HepG2 (cell line): ENCODE results near the gene PA2G4. TPM values are rescaled to one million over a fixed set of nuclear protein-coding genes. Genes with fewer than 3 reads are reported as not detected.

Source experiments
- ATAC-seq: fragments of 200-7000 bp; cut with Tn5 transposase; 3 replicates; pipeline ENCODE4 v1.9.1; 2020; ENCODE audit warnings: mild to moderate bottlenecking, moderate library complexity
- BruUV-seq: library from RNA; stranded (reverse); fragments of 400-500 nt; replicated peaks from 2 replicates; lab custom pipeline; 2021; lab: Mats Ljungman, UMichigan
- CTCF ChIA-PET: fragments of 300-600 bp; formaldehyde crosslinking; extraction: SDS; loops from one replicate; lab custom pipeline; 2021; ENCODE audit warnings: low total read pairs, inconsistent platforms, low intra/inter-chr PET ratio; lab: Yijun Ruan, JAX
- POLR2A ChIA-PET: fragments of 350-600 bp; sonication (Branson Sonifier 250); formaldehyde crosslinking; loops from one replicate; lab custom pipeline; 2020; ENCODE audit warnings: antibody characterized with exemption, inconsistent platforms; lab: Yijun Ruan, JAX
- DNase-seq: peaks from one replicate; pipeline ENCODE4 v3.0.0-alpha.2; 2015; ENCODE audit warnings: low spot score
- FAIRE-seq: peaks from 3 replicates; lab custom pipeline; 2011; peaks lifted over from hg19 to GRCh38; lab: Jason Lieb, UNC
- H2AFZ ChIP-seq: one replicate; pipeline ENCODE4 v1.6.1; 2011; ENCODE audit warnings: low read length, inconsistent platforms
- H3K27ac ChIP-seq: fragments of 300-600 bp; 3 replicates; pipeline ENCODE4 v1.8.0; 2011; ENCODE audit warnings: mixed run types, mild to moderate bottlenecking, mixed read lengths, low read length, inconsistent platforms; ENCODE audit not compliant: insufficient read depth; ENCODE audit errors: extremely low read length
- H3K27me3 ChIP-seq, 2 experiments: fragments of 200-600 bp in 1 of 2; 2 replicates in 1 of 2; 3 replicates in 1 of 2; pipeline versions ENCODE4 v1.6.0 to v1.8.0; 2011; ENCODE audit warnings: low read length in 2 of 2, mild to moderate bottlenecking in 2 of 2, moderate library complexity in 2 of 2, inconsistent platforms in 1 of 2; ENCODE audit not compliant: insufficient read depth in 2 of 2, control insufficient read depth in 1 of 2
- H3K36me3 ChIP-seq, 2 experiments: fragments of 200-600 bp in 1 of 2; replicated peaks in 1 of 2; 2 replicates in 1 of 2; 3 replicates in 1 of 2; pipeline versions ENCODE4 v1.5.1 to v1.8.0; 2011; ENCODE audit warnings: low read length in 2 of 2, inconsistent platforms in 1 of 2; ENCODE audit not compliant: insufficient read depth in 2 of 2, control insufficient read depth in 1 of 2
- H3K4me1 ChIP-seq: 2 replicates; pipeline ENCODE4 v1.5.1; 2012; ENCODE audit warnings: low read length, inconsistent platforms; ENCODE audit not compliant: insufficient read depth
- H3K4me2 ChIP-seq: 2 replicates; pipeline ENCODE4 v1.6.0; 2011; ENCODE audit warnings: low read depth, low read length, inconsistent platforms
- H3K4me3 ChIP-seq, 3 experiments: fragments of 200-600 bp in 1 of 3; sonication (generic), shearing (Covaris generic) in 1 of 3; replicated peaks in 1 of 3; 2 replicates each; pipeline ENCODE4 v1.5.1; 2011 to 2016; ENCODE audit warnings: low read length in 3 of 3, inconsistent platforms in 2 of 3, low read depth in 2 of 3, mild to moderate bottlenecking in 2 of 3, control low read depth in 1 of 3, mixed read lengths in 1 of 3; ENCODE audit not compliant: insufficient read depth in 1 of 3
- H3K79me2 ChIP-seq: one replicate; pipeline ENCODE4 v1.6.1; 2011; ENCODE audit warnings: low read length, inconsistent platforms; ENCODE audit not compliant: insufficient read depth
- H3K9ac ChIP-seq: 2 replicates; pipeline ENCODE4 v1.6.0; 2011; ENCODE audit warnings: mild to moderate bottlenecking, low read depth, low read length, inconsistent platforms; ENCODE audit not compliant: insufficient read depth
- H3K9me3 ChIP-seq: 2 replicates; pipeline ENCODE4 v1.5.1; 2012; ENCODE audit warnings: mild to moderate bottlenecking, low read length
- H4K20me1 ChIP-seq: 2 replicates; pipeline ENCODE4 v1.6.0; 2011; ENCODE audit warnings: inconsistent platforms, mild to moderate bottlenecking, low read length, moderate library complexity; ENCODE audit not compliant: insufficient read depth
- GATA4 ChIP-seq: sonication (generic); IDR thresholded peaks from 2 replicates; pipeline ENCODE4 v1.6.1; 2016; ENCODE audit warnings: antibody characterized with exemption, low read depth, borderline replicate concordance
- MXD3 ChIP-seq: IDR thresholded peaks from 2 replicates; pipeline ENCODE4 v1.6.1; 2016; ENCODE audit warnings: mild to moderate bottlenecking, missing biosample characterization, missing genetic modification reagents
- NFKBIZ ChIP-seq: IDR thresholded peaks from 2 replicates; pipeline ENCODE4 v1.6.1; 2018; ENCODE audit warnings: missing genetic modification reagents, missing compliant biosample characterization
- RBFOX2 ChIP-seq: fragments of 200-400 bp; formaldehyde crosslinking; IDR thresholded peaks from 2 replicates; pipeline ENCODE4 v1.6.1; 2017; ENCODE audit warnings: low read depth, mild to moderate bottlenecking, low read length
- ZNF263 ChIP-seq: sonication (generic); formaldehyde crosslinking; IDR thresholded peaks from 2 replicates; pipeline ENCODE4 v1.4.0; 2020; ENCODE audit warnings: missing genetic modification reagents
- ZNF430 ChIP-seq: sonication (generic); formaldehyde crosslinking; IDR thresholded peaks from 2 replicates; pipeline ENCODE4 v1.9.0; 2021; ENCODE audit warnings: mild to moderate bottlenecking, missing genetic modification reagents
- ZNF543 ChIP-seq: sonication (generic); formaldehyde crosslinking; IDR thresholded peaks from 2 replicates; pipeline ENCODE4 v1.4.0; 2020; ENCODE audit warnings: mild to moderate bottlenecking, missing genetic modification reagents
- ZSCAN30 ChIP-seq: sonication (generic); formaldehyde crosslinking; IDR thresholded peaks from 2 replicates; pipeline ENCODE4 v1.5.0; 2020; ENCODE audit warnings: mild to moderate bottlenecking, missing genetic modification reagents
- WGBS: methylation state at CpG from one replicate; pipeline ENCODE4 v1.1.6; 2017; ENCODE audit warnings: low lambda C conversion rate; 5-methylcytosine and 5-hydroxymethylcytosine counted together
- in situ Hi-C: cut with HindIII; loops from 2 replicates; pipeline ENCODE4 v1.10.0; 2017; ENCODE audit warnings: low pct_unique_long_range_greater_than_20kb; ENCODE audit not compliant: extremely low pct_ligation_motif_present
- intact Hi-C: fragments of 100-400 bp; cut with micrococcal nuclease; formaldehyde crosslinking; loops from one replicate; pipeline ENCODE4 v1.10.0; 2022; ENCODE audit not compliant: unreplicated experiment
- polyA plus RNA-seq, 8 experiments: library from polyadenylated mRNA; depleted of rRNA in 3 of 8; stranded (reverse) in 7 of 8; unstranded in 1 of 8; fragments of >200 nt; fragmentation: Illumina TruSeq in 4 of 8; extraction: Trizol in 4 of 8; gene quantifications; 2 replicates each; pipeline versions ENCODE4 v1.2.1 to v1.2.3, GENCODE V29; 2011 to 2016; ENCODE audit warnings: low read depth in 4 of 8, missing spikeins in 1 of 8, mixed read lengths in 1 of 8; ENCODE audit not compliant: insufficient read depth in 1 of 8
- total RNA-seq, 5 experiments: library from RNA; depleted of rRNA; stranded (reverse); fragments of >200 nt; fragmentation: Illumina TruSeq; extraction: Trizol; gene quantifications; 2 replicates each; pipeline ENCODE4 v1.2.3, GENCODE V29; 2016; ENCODE audit warnings: low read depth in 1 of 5
- TF ChIP-seq, protein P1 (sequence below): sonication (generic); formaldehyde crosslinking; IDR thresholded peaks from 2 replicates; pipeline ENCODE4 v1.4.0; 2020; ENCODE audit warnings: missing genetic modification reagents, low read depth, mild to moderate bottlenecking, borderline replicate concordance

PA2G4 gene
- total and polyA plus RNA-seq, 2 of the 13 experiments (the other 11 are each of a cell fraction or from before 2014, with no cell fraction given): 147 to 240 TPM

DNA sequence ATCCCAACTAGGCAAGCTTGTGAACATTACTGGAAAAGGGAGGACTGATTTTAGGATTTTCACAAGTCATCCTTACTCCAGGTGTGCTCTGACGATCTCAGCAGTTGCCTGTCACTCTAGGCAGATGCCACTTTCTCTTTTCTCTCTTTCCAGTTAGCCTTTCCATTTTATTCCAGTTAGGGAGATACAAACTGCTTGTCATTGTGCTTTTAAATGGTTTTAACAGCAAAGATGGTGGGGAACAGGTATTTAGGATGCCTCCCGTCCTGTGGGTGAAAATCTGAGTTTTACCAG lies 1.2 kb downstream of the PA2G4 start:
- Histone ChIP-seq H3K9ac (peak overlapping the region; percentile 88), H3K27me3 (no peaks in the 10 kb centered on the region), H4K20me1 (peaks cover 4% of the 10 kb centered on the region), H3K27ac (peak overlapping the region; percentile 76), H3K36me3 (peaks cover 24 to 57% of the 10 kb centered on the region in 2 experiments), H3K4me1 (peaks cover 35% of the 10 kb centered on the region), H3K4me2 (peak overlapping the region; percentile 88), H3K4me3 (peak overlapping the region; percentile 48 to 85 (median 74)), H3K9me3 (no peaks in the 10 kb centered on the region), H3K79me2 (peaks cover 34% of the 10 kb centered on the region), H2AFZ (no peak overlapping the region)
- no peak for ATAC-seq
- no peak for TF ChIP-seq NFKBIZ (CRISPR knock-in tag)
- TF ChIP-seq ZNF263: peak; percentile 66
- in situ Hi-C loops: no loop called here
- intact Hi-C loops: loop anchor here (2.0 kb wide), 1 partner anchor 59 kb away; no protein-coding TSS in a partner anchor
- ChIA-PET POLR2A (interaction anchor here (1.0 to 6.5 kb wide), 5 partner anchors 10 to 53 kb away, joined by 3 to 279 read pairs (median 30); partner anchors contain the start of genes ERBB3, ESYT1, MYL6 and RPL41), CTCF (no interaction called here)
- 8% methylated on average over 2 of the region's 2 CpGs for WGBS
- DNase-seq: no peak
- no peak for FAIRE-seq
- no TSS peak for BruUV-seq

DNA sequence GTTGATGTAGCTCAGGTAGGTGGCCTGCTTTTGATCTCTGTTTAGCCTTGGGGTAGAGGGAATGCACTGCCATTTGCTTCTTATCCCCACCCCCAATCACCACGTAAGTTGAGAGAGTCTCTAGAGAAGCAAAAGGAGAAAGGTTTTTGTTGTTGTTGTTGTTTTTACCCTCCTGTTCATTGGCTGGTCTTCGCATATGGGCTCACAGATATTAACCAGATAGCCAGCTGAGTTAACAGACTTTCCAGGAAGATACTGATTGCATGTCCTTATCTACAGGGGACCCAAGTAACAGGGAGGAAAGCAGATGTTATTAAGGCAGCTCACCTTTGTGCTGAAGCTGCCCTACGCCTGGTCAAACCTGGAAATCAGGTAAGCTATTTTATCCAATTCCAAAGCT lies 2.9 kb downstream of the PA2G4 start:
- H2AFZ ChIP-seq: no peak overlapping the region
- POLR2A ChIA-PET: interaction anchor here (0.6 to 2.0 kb wide), 3 partner anchors 12 to 32 kb away, joined by 3 to 10 read pairs (median 6); partner anchors contain the start of gene ZC3H10
- TF ChIP-seq ZNF543 (CRISPR knock-in tag): no peak
- no peak for TF ChIP-seq MXD3 (CRISPR knock-in tag)
- 0 out of 2 replicates have a peak, but pooled peaks have one; percentile 6 for TF ChIP-seq RBFOX2
- TF ChIP-seq, protein P1, sequence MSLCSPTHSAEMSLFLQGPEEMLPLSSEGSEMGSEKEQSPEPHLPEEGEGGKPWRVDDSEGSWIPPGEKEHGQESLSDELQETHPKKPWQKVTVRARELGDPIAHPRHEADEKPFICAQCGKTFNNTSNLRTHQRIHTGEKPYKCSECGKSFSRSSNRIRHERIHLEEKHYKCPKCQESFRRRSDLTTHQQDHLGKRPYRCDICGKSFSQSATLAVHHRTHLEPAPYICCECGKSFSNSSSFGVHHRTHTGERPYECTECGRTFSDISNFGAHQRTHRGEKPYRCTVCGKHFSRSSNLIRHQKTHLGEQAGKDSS (CRISPR knock-in tag): no peak
- TF ChIP-seq ZSCAN30 (CRISPR knock-in tag): no peak
- TF ChIP-seq ZNF430 (CRISPR knock-in tag): no peak
- TF ChIP-seq GATA4: no peak
- TF ChIP-seq, all 625 proteins: peak for 1
- FAIRE-seq (no peak), DNase-seq (no peak), ATAC-seq (no peak)
- no TSS peak for BruUV-seq
- CTCF ChIA-PET: no interaction called here
- no peak overlapping the region for H3K27ac ChIP-seq
- no peaks in the 10 kb centered on the region for H3K27me3 ChIP-seq
- peaks cover 34% of the 10 kb centered on the region for H3K79me2 ChIP-seq
- H3K4me3 ChIP-seq: no peak overlapping the region
- WGBS: 97% methylated on average over 3 of the region's 3 CpGs
- H3K4me2 ChIP-seq: 0 out of 2 replicates have a peak overlapping the region, but pooled peaks have one; percentile 88
- H3K9ac ChIP-seq: 0 out of 2 replicates have a peak overlapping the region, but pooled peaks have one; percentile 2
- in situ Hi-C loops (no loop called here), intact Hi-C loops (no loop called here)
- no peaks in the 10 kb centered on the region for H3K9me3 ChIP-seq
- H3K4me1 ChIP-seq: peaks cover 35% of the 10 kb centered on the region
- H3K36me3 ChIP-seq: peaks cover 21 to 54% of the 10 kb centered on the region in 2 experiments
- peaks cover 4% of the 10 kb centered on the region for H4K20me1 ChIP-seq
